Right lobe of liver (tissue), 4 donors: Measurements from ENCODE around the gene ANKFN1.

Experiments used
- CTCF ChIP-seq, 4 donors: fragments of 200-600 bp in 3 of 4; fragments of 450-650 bp in 1 of 4; IDR thresholded peaks; one replicate each; pipeline versions ENCODE4 v1.5.1 to v1.8.0; 2016 to 2022; ENCODE audit warnings: antibody characterized with exemption in 4 of 4, mild to moderate bottlenecking in 2 of 4
- POLR2A ChIP-seq: fragments of 450-650 bp; IDR thresholded peaks from one replicate; pipeline ENCODE4 v1.6.1; 2017; ENCODE audit warnings: antibody characterized with exemption, mild to moderate bottlenecking
- donor health status: DM: no; HTN: no; CAD: no.
- donor health status: DM: no; HTN: no; CAD: no.
- donor health status: DM: no; HTN: yes; CAD: no.

- no peak for TF ChIP-seq CTCF (IDR thresholded peaks at IDR 0.05)
- TF ChIP-seq POLR2A: no peak
Observed at GRCh38 chr17:56257075-56257474, 103.8 kb downstream of the ANKFN1 start.
